OCI-LY1 (cell line): ENCODE results near the gene ALG1.

Source experiments
- CTCF ChIP-seq: fragments of 200-600 bp; sonication (generic), shearing (Covaris generic); IDR thresholded peaks from 2 replicates; pipeline ENCODE4 v1.5.1; 2017; ENCODE audit warnings: mild to moderate bottlenecking, antibody characterized with exemption, low read length, moderate library complexity, mixed read lengths
- EZH2 ChIP-seq: fragments of 200-600 bp; sonication (generic), shearing (Covaris generic); IDR thresholded peaks from 2 replicates; pipeline ENCODE4 v1.8.0; 2017; ENCODE audit warnings: borderline replicate concordance, mixed run types, mild to moderate bottlenecking, antibody characterized with exemption, low read length, moderate library complexity, mixed read lengths

GRCh38 chr16:5077304-5077703 is 5.7 kb downstream of the ALG1 start:
- no peak for TF ChIP-seq EZH2
- TF ChIP-seq CTCF: no peak
